ENCODE data around the gene LTBP2. TPM values are rescaled to one million over a fixed set of nuclear protein-coding genes. Genes with fewer than 3 reads are reported as not detected.
A peak's percentile ranks its signal among the peaks of the same experiment; 100 is the strongest.
"Not testable (repeated sequence)": the region's sequence is repeated elsewhere in the genome, so short reads cannot be mapped to it uniquely, and the experiment has no call there.

LTBP2 gene
- total and polyA plus RNA-seq, 2 of the 13 experiments (the other 11 are each of a cell fraction or from before 2014, with no cell fraction given): 0.20 to 0.41 TPM

- Histone ChIP-seq H3K4me2 (ENCODE audit: low read depth, low read length) (peak overlapping the region; percentile 36; the same call in 1 of the 2 replicates), H4K20me1 (ENCODE audit: insufficient read depth, low read length) (no peaks in the 10 kb centered on the region), H3K9me3 (ENCODE audit: low read length) (no peaks in the 10 kb centered on the region), H3K4me3 (replicated peaks in 1 of 3; ENCODE audit: insufficient read depth in 1 of 3, low read depth in 2 of 3, low read length in 3 of 3) (no peak overlapping the region), H3K4me1 (ENCODE audit: insufficient read depth, low read length) (peaks cover 24% of the 10 kb centered on the region), H3K79me2 (ENCODE audit: insufficient read depth, low read length) (no peaks in the 10 kb centered on the region), H3K27ac (ENCODE audit: extremely low read length, insufficient read depth, low read length) (no peak overlapping the region), H2AFZ (ENCODE audit: low read length) (no peak overlapping the region), H3K27me3 (ENCODE audit: control insufficient read depth in 1 of 2, insufficient read depth in 2 of 2, low read length in 2 of 2) (peaks cover 0 to 44% of the 10 kb centered on the region in 2 experiments; a peak in 3 of 5 replicates), H3K36me3 (replicated peaks in 1 of 2; ENCODE audit: control insufficient read depth in 1 of 2, insufficient read depth in 2 of 2, low read length in 2 of 2) (no peaks in the 10 kb centered on the region), H3K9ac (ENCODE audit: insufficient read depth, low read depth, low read length) (no peak overlapping the region)
- intact Hi-C loops (cut with micrococcal nuclease; ENCODE audit: unreplicated experiment) (no loop called here), in situ Hi-C loops (cut with HindIII; ENCODE audit: extremely low pct_ligation_motif_present, low pct_unique_long_range_greater_than_20kb) (no loop called here)
- POLR2A ChIA-PET: no interaction called here
- TF ChIP-seq ZNF160 (CRISPR knock-in tag; IDR thresholded peaks at IDR 0.05): no peak
- TF ChIP-seq ZKSCAN1 (IDR thresholded peaks at IDR 0.05; ENCODE audit: low read length): peak; percentile 94
- peak; percentile 87 for TF ChIP-seq ZNF629 (CRISPR knock-in tag; conservative IDR thresholded peaks at IDR 0.05)
- TF ChIP-seq CEBPB (IDR thresholded peaks at IDR 0.05; ENCODE audit: borderline replicate concordance, low read depth, low read length): peak; percentile 67
- peak; percentile 34; the same call in 1 of the 2 replicates for TF ChIP-seq ZMYM3 (CRISPR knock-in tag; IDR thresholded peaks at IDR 0.05)
- no peak for TF ChIP-seq ZFP36 (IDR thresholded peaks at IDR 0.05; ENCODE audit: borderline replicate concordance, low read depth, low read length, partially characterized antibody)
- no peak for TF ChIP-seq KDM4B (CRISPR knock-in tag; IDR thresholded peaks at IDR 0.05)
- no peak for TF ChIP-seq LCORL (IDR thresholded peaks at IDR 0.05)
- TF ChIP-seq LCORL (CRISPR knock-in tag; IDR thresholded peaks at IDR 0.05): 0 out of 2 replicates have a peak, but pooled peaks have one; percentile 21
- ATAC-seq (peak; percentile 61), FAIRE-seq (no peak), DNase-seq (ENCODE audit: low spot score) (no peak)
- CTCF ChIA-PET (ENCODE audit: low intra/inter-chr PET ratio, low total read pairs): no interaction called here
- BruUV-seq (replicated peaks): no TSS peak
- 19% methylated on average over 11 of the region's 11 CpGs for WGBS (ENCODE audit: low lambda C conversion rate)
These were observed 73.3 kb downstream of the LTBP2 start for GRCh38 chr14:74538411-74539391.

DNA sequence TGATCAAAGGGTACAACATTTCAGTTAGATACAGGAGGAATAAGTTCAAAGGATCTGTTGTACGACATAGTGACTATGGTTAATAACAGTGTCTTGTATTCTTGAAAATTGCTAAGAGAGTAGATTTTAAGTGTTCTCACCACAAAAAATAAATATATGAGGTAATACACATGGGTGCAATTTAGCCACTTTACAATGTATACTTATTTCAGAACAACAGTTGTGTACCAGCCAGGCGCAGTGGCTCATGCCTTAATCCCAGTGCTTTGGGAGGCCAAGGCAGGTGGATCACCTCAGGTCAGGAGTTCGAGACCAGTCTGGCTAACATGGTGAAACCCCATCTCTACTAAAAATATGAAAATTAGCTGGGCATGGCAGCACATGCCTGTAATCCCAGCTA, 75.7 kb downstream of the LTBP2 start:
- not testable (repeated sequence) for BruUV-seq (replicated peaks); FAIRE-seq

More for the DNA sequence above, 75.7 kb downstream of the LTBP2 start:
- POLR2A ChIA-PET; CTCF ChIA-PET (ENCODE audit: low intra/inter-chr PET ratio, low total read pairs); H3K9me3 ChIP-seq (ENCODE audit: low read length); in situ Hi-C loops (cut with HindIII; ENCODE audit: extremely low pct_ligation_motif_present, low pct_unique_long_range_greater_than_20kb); H3K79me2 ChIP-seq (ENCODE audit: insufficient read depth, low read length); H3K9ac ChIP-seq (ENCODE audit: insufficient read depth, low read depth, low read length); DNase-seq (ENCODE audit: low spot score); H3K36me3 ChIP-seq (replicated peaks in 1 of 2; ENCODE audit: control insufficient read depth in 1 of 2, insufficient read depth in 2 of 2, low read length in 2 of 2); intact Hi-C loops (cut with micrococcal nuclease; ENCODE audit: unreplicated experiment); H3K27ac ChIP-seq (ENCODE audit: extremely low read length, insufficient read depth, low read length); H3K4me2 ChIP-seq (ENCODE audit: low read depth, low read length); H3K4me3 ChIP-seq (replicated peaks in 1 of 3; ENCODE audit: insufficient read depth in 1 of 3, low read depth in 2 of 3, low read length in 3 of 3); H2AFZ ChIP-seq (ENCODE audit: low read length); H4K20me1 ChIP-seq (ENCODE audit: insufficient read depth, low read length); ATAC-seq: not testable (repeated sequence)
- H3K4me1 ChIP-seq (ENCODE audit: insufficient read depth, low read length): peaks cover 24% of the 10 kb centered on the region
- peaks cover 0 to 30% of the 10 kb centered on the region in 2 experiments; a peak in 3 of 5 replicates for H3K27me3 ChIP-seq (ENCODE audit: control insufficient read depth in 1 of 2, insufficient read depth in 2 of 2, low read length in 2 of 2)
- 68% methylated on average over 3 of the region's 3 CpGs for WGBS (ENCODE audit: low lambda C conversion rate)

All from HepG2 (cell line).